Fibroblast of the conjunctiva (primary cell): Measurements from ENCODE around the gene FAT2.
"Not testable (repeated sequence)": the region's sequence is repeated elsewhere in the genome, so short reads cannot be mapped to it uniquely, and the experiment has no call there.

ENCODE experiments used
- DNase-seq: peaks from one replicate; pipeline ENCODE4 v3.0.0-alpha.2; 2010; ENCODE audit warnings: low read depth

The FAT2 gene

DNA sequence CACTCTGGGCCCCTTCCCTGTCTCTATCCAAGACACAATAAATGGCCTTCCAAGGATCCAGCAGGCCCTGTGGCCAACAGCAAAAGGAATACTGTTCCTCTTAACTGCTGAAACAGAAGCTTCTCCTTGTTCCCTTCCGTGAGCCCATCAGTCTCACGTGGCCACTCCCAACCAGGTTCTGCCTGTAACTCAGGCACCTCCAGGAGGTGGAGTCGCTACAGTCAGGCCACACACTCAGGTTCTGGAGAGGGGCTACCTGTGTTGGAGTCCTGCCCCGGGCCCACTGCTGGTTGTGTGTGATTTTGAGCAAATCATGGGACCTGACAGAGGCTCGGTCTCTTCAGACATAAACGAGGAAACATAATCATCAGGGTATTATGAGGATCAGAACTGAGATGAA, 10.3 kb downstream of the FAT2 start:
- no peak for DNase-seq

DNA sequence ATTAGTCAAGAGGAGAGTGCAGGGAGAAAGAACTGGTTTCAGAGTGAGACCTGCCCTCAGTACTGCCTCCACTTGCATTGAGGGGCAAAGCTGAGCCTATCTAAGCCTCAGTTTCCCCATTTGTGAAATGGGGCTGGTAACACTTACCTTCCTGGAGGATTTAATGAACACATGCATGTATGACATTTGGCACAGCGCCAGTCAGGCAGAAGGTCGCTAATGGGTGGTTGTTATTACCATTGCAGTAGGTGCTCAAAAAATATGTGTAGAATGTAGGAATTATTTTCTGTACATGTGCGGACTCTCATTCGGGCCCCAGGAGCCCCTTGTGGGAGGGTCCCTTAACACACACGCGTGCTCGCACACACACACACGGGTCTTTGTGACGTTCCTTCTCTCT, 10.9 kb downstream of the FAT2 start:
- DNase-seq: no peak

DNA sequence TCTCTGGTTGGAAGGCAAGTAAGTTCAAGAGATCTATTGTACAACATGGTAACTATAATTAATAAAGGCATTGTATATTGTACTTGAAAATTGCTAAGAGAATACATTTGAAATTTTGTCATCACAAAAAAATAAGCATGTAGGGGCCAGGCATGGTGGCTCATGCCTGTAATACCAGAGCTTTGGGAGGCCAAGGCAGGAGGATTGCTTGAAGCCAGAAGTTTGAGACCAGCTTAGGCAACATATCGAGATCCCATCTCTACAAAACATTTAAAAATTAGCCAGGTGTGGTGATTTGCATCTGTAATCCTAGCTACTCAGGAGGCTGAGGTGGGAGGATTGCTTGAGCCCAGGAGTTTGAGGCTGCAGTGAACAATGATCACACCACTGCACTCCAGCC, 12.0 kb downstream of the FAT2 start:
- DNase-seq: not testable (repeated sequence)

DNA sequence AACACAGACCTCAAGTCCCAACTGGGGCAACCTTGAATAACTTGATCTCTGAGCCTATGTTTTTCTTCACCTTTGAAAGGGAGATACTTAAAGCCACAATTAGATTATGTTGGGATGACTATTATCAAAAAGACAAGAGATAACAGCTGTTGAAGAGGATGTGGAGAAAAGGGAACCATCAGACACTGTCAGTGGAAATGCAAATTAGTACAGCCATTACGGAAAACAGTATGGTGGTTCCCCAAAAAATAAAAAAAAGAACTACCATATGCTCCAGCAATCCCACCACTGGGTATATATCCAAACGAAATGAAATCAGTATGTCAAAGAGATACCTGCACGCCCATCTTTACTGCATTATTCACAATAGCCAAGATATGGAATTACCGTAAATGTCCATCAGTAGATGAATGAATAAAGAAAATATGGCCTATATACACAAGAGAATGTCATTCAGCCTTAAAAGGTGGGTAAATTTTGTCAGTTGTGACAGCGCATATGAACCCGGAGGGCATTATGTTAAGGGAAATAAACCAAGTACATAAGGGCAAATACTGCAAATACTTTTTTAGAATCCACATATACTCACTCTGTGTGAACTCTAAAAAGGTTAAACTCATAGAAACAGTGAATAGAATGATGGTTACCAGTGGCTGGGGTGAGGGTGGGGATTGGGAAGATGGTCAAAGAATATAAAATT, 12.7 kb downstream of the FAT2 start:
- no peak for DNase-seq

DNA sequence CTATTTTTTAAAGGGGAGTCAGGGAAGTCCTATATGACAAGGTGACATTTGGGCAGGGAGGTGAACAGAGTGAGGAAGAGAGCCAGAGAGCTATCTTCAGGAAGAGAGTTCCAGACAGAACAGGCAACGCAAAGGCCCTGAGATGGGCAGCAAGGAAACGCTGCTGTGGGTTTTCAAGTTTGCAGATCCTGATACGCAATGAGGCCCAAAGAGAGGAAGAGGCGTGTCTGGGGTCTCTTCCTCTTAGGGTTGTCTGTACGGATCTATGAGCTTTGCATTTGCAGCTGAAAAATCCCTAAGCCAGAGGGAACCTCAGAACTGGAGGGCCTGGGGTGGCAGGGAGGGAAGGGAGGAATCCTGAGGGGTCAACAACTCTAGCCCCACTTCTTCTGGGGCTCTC, 13.6 kb downstream of the FAT2 start:
- DNase-seq: no peak

DNA sequence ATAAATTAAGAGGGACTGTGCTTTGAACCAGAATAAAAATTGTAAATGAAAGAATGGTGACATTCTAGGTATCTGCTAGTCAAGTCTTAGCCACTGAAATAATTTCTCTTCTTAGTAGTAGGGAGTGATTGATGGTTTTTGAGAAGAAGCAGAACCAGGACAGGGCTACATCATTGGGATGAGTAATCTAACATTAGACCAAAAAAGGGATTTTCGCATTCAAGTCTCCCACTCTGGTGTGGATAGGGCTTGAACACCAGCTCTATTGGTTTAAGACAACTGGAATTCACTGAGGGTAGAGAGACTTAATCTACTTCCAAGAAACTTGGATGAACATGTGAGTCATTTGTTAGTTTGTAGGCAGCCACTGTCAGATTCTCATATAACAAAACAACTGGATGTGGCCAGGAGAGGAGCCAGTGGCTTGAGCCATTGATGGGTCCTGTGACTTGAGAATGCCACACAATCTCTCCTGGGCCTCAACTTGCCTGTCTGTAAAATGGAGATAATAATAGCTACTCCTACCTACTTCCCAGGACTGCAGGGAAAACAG, 16.6 kb downstream of the FAT2 start:
- DNase-seq: no peak

DNA sequence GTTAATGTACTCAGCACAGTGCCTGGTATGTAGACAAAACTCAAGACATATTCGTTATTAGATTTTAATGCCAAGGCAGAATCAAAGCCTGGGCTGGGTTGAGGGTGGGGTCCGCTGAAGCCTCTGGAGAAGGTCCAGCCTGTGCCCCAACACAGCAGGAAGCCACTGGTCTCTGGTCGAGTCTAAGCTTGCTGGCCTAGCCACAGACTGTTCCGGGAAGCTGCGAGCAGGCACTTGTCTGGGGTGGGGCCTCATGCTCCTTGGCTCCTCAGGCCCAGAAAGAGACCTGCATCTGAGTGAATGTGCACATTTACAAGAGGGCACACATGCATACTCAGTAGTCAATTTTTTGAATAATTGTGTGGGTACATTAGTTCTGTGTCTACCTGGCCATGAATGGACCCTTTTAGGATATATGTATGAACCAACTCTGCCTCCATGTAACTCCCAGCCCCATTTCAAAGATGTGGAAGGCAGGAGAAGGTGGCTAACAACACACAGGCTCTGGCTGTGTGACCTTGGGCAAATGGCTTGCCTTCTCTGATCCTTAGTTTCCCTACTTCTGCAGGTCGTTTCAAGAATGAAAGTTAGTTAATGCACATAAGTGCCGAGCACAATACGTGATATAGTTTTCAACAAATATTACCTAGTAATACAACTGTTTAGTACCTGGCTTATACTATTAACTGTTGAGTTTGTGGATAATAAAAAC, 18.3 kb downstream of the FAT2 start:
- no peak for DNase-seq

DNA sequence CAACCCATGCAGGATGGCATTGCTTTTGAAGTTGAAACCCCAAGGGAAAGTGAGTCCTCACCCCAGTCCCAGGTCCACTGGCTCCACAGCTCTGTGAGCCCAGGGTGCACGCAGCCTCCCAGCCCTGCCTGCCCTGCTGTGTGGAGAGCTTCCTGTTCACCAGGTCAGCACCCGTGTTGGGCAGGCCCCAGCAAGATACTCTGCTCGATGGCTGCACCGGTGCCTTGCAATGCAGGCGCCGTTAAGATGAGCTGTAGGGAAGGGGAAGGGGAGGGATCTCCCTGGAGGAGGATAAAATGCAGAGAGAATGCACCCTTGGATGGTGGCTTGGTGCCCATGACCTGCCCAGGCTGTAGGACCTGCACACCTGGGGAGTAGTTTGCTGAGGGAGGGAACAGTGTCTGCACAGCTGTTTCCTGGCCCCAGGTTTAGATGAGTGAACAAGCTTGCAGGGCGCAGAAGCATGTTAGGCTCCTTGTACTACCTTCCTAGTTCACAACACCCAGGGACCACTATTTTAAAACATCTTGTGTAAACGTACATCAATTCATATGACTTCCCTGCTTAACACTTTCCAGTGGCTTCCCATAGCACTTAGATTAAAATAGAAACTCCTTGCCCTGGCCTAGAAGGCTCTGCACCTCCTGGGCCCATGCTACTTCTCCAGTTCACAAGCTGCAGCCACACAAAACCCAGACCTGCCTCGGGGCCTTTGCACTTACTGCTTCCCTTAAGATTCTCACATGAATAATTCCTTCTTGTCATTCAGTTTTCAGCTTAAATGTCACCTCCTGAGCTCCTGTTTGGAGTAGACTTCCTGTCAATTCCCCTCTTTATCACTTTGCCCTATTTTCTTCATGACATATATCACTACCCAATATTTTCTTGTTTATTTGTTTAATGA, 19.6 kb downstream of the FAT2 start:
- no peak for DNase-seq

DNA sequence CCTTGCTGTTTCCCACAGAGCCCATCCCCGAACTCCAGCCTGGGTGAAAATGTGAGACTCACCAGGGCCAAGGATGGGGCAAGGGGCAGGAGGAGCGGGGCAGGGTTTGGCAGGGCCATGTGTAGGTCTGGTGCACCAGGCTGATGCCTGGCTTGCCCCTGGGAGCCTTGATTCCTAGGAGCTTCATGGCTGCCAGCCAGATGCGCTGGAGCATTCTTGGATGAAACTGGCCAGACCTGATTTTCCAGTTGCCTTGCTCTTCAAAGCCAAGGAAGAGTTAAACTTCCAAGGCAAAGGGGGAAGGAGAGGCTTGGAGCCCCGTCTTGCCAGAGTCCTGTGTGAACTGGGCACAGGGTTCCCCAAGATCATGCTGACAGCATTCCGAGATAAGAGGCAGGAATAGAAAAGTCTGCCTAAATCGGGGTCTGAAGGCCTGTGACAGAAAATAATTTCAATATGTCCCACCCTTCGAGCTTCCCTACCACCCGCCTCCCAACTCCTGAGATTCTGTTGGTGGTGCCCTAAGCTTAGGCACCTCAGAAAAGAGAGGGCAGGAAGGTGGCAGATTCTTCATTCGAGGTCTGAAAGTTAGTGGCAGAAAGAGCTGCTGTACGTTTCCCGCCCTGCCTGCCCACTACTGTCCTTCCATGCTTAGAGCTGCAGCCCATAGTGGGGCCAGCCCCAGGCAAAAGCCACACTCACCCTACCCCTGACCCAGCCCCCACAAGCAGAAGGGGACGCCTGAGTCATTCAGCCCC, 20.4 kb downstream of the FAT2 start:
- DNase-seq: no peak

DNA sequence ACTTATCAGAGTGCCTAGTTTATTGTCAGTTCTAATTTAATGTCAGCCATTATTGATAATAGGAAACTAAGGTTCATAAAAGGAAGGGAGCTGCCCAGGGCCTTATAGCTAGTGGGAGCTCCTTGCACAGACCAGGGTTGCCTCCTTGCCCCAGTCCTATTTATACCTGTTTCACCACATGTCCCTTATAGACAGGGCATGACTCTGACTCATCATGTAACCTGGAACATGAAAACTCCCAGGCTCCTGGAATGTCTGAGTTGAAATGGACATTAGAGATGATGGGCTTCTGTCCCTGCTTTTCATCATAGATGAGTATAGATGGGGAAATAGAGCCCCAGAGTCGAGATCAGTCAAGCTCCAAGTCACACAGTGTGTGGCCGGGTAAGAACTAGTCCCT, 21.1 kb downstream of the FAT2 start:
- no peak for DNase-seq

DNA sequence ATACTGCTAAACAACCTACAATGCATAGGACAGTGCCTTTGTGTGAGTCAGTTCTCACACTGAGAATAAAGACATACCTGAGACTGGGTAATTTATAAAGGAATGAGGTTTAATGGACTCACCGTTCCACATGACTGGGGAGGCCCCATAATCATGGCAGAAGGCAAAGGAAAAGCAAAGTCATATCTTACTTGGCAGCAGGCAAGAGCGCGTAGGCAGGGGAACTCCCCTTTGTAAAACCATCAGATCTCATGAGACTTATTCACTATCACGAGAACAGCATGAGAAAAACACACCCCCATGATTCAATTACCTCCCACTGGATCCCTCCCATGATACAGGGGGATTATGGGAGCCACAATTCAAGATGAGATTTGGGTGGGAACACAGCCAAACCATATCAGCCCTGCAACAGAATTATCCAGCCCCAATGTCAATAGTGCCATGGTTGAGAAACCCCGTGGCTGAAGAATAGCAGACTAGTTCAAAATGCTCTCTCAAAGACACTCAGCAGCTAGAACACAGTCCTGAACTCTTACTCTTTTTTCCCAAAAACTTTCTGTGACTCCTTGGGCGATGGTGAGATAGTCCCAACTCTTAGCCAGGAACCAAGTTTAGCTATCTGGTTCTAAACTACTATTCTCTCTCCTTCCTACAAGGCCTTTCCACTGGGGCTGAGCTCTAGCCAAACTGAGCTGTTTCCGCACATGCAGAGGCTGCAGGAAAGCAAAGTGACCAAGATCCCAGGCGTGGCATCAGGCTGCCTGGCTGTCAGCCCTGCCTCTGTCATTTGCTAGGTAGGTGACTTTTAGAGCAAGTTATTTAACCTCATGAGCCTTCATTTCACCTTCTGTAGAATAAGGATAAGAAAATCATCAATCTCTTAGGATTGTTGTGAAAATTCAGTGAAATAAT, 21.7 kb downstream of the FAT2 start:
- no peak for DNase-seq

DNA sequence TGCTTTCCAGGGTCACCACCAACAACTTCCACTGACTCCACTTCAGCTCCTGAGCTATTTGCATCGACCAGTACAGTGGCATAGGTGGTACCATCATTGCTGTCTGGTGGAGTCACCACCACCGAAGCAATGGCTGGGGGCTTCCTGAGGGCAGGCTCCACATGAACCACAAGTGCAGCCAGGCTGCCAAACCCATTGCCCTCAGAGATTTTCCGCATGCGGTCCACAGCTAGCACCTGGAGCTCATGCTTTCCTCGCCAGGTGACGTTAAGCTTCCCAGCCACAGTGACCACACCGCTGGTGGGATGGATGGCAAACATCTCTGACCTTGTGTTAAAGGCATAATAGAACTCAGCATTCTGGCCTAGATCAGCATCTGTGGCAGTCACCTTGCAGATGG, 23.1 kb downstream of the FAT2 start:
- DNase-seq: no peak

DNA sequence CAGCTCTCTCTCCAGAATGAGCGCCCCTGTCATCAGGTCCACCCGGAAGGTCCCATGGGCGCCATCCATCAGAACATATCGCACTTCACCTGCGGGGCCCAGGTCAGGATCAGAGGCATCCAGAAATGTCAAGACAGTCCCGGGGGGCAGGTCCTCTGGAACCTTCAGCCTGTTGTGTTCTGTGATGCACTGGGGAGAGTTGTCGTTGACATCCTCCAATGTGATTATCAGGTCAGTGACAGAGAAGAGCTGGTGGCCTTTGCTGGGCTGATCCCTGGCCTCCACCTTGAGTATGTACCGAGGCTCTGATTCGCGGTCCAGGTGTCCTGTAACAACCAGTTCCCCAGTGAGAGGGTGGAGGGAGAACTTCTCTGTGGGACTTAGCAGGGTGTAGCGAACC, 25.2 kb downstream of the FAT2 start:
- DNase-seq: no peak

DNA sequence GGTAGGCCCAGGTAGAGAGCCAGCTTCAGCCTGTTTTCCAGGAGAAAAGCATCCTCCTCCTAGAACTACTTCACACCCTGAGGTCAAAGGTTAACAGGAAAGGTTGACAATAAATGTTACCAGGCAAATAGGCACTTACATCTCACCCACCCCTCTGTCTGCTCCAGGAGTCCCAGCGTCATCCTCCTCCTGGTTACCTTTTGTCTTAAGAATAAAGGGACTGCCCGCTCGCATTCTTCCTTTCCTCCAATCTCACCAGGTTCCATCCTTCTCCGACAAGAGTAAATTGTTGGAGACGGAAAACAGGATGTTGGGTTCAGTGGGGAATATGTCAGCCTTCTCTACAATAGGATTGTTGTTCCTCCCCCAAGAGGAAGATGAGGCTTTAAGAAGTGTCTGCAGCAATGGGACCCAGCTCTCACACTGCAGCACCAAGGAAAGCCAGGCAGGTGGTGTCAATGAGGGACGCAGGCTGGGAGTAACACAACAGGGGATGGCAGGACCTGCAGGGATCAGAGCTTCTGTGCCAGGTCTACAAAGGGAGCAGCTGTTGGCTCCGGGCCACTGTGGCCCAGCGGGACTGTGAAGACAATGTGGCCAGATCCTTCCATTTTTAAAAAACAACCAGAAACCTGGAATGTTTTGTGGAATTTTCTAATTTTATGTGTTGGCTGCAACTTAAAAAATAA, 29.0 kb downstream of the FAT2 start:
- DNase-seq: no peak

DNA sequence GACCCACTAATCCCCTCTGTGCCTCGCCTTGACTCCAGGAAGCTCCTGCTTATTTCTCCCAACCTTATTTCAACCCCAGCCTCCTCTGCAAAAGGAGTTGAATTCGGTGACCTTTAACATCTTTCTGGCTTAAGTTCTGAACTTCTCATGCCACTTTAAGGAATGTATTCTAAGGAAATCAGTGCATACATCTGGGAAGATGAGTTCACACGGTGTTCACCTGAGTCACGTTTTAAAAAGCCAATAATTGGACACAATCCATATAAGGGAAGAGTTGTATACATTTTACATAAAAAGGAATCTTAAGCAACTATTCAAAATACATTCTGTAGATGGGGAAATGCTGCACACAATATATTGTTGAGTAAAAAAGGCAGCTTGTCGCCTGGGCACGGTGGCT, 33.2 kb downstream of the FAT2 start:
- DNase-seq: no peak

DNA sequence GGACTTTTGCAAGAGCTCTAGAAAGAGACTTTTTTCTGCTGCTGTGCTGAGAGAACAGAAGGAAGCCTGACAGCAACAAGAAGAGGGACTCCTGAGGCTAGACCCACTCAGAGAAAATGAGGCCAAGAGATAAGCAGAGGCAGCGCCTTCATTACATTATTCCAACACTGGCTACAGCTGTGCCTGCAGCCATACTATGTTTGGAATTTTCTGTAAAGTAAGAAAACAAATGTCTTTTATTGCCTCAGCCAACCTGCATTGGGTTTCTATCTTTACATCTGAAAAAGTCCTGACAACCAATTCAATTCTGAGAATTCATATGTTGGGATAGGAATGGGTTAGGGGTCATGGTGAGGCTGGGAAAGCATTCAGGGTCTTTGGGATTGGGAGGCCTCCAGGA, 33.7 kb downstream of the FAT2 start:
- no peak for DNase-seq

DNA sequence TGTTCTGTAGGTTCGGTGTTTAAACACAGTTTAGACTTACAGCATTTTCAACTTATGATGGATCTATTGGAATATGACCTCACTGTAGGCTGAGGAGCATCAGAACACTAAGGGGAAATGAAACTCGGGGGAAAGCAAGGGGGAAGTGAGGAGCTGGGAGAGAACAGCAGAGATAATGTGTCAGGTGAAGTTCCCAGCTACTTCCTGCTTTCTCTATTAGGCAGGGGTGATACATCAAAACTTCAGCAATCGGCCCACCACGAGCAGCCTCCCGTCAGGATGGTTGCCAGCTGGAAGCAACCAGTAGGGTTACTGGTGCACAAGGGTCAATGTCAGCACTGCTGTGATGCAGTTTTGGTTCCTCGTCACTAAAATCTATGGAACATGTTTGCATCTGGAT, 34.3 kb downstream of the FAT2 start:
- DNase-seq: no peak

DNA sequence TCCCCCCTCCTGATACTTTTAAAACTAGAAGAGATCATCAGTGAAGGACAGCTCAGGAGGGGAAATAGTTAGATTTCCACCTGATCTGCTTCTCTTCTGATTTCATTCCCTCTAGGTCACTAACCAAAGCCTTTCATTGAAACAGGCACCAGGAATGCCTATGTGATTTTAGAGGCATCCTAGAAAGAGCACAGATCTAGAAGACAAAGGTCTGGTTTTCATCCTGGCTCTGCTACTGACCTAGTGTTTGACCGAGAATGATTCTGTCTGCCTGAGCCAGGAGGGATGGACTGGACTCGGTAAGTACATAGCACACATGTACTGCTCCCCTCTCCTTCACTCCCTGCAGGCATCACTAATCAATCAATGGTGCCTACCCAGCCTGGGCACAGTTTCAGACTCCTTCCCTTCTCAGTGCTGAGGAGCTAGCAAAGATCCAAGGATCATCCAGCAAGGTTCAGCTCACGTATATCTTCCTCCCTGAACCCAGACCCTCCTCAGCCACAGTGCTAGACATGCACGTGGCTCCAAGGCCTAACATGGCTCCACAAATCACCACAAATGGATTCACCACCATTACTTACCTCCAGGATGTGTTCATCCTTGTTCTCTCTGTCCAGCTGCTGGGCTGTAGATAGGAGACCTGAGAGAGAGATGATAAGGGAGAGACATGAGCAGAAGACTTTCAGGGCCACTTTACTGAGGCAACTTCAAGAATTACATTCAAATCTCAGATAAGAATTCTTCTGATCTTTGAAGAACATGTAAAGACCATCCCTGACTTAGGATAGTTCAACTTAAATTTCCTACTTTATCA, 35.2 kb downstream of the FAT2 start:
- no peak for DNase-seq

DNA sequence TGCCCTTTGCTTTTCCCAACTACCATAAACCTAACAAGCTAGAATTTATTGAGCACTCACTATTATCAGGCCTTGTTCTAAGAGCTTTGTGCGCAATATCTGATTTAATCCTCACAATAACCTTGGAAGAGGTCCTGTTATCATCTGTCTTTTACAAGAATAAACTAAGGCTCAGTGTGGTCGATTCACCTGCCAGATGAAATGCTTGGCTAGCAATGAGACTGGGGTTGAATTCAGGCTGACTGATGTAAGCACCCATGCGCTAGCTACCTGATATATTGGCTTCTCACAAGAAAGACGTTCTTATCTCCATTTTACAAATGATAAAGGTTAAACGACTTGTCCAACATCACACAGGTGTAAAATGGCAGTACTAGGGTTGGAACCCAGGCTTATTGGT, 37.4 kb downstream of the FAT2 start:
- no peak for DNase-seq
